SU-DHL-6 (cell line): Measurements from ENCODE around the gene AIMP2.

ENCODE experiments used
- EZH2phosphoT487 ChIP-seq: fragments of 200-600 bp; sonication (generic), shearing (Covaris generic); conservative IDR thresholded peaks from 2 replicates; pipeline ENCODE4 v1.6.1; 2018; ENCODE audit warnings: mild to moderate bottlenecking, antibody characterized with exemption, low read length, moderate library complexity, mixed read lengths
- TF ChIP-seq, protein P1 (sequence below): fragments of 200-600 bp; sonication (generic); IDR thresholded peaks from one replicate; pipeline ENCODE4 v1.5.1; 2017; ENCODE audit warnings: antibody characterized with exemption, mild to moderate bottlenecking, low read length, moderate library complexity; ENCODE audit not compliant: insufficient read depth, poor library complexity, severe bottlenecking

GRCh38 chr7:6071406-6071805 is 62.3 kb downstream of the AIMP2 start:
- no peak for TF ChIP-seq EZH2phosphoT487
- TF ChIP-seq, protein P1, sequence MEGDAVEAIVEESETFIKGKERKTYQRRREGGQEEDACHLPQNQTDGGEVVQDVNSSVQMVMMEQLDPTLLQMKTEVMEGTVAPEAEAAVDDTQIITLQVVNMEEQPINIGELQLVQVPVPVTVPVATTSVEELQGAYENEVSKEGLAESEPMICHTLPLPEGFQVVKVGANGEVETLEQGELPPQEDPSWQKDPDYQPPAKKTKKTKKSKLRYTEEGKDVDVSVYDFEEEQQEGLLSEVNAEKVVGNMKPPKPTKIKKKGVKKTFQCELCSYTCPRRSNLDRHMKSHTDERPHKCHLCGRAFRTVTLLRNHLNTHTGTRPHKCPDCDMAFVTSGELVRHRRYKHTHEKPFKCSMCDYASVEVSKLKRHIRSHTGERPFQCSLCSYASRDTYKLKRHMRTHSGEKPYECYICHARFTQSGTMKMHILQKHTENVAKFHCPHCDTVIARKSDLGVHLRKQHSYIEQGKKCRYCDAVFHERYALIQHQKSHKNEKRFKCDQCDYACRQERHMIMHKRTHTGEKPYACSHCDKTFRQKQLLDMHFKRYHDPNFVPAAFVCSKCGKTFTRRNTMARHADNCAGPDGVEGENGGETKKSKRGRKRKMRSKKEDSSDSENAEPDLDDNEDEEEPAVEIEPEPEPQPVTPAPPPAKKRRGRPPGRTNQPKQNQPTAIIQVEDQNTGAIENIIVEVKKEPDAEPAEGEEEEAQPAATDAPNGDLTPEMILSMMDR, result no peak
